Sigmoid colon (tissue), 7 donors: ENCODE results near the gene HRH1. TPM values are rescaled to one million over a fixed set of nuclear protein-coding genes. Genes with fewer than 3 reads are reported as not detected.

Source experiments
- DNase-seq: peaks from one replicate; pipeline ENCODE4 v3.0.0-alpha.2; 2019
- H3K27ac ChIP-seq, 4 donors: fragments of 200-600 bp; sonication (generic); one replicate each; pipeline ENCODE4 v1.5.1; 2016 to 2019; ENCODE audit warnings: mild to moderate bottlenecking in 1 of 4
- H3K27me3 ChIP-seq, 3 donors: fragments of 200-600 bp; sonication (generic); one replicate each; pipeline ENCODE4 v1.5.1; 2019; ENCODE audit warnings: mild to moderate bottlenecking in 1 of 3
- H3K36me3 ChIP-seq, 4 donors: fragments of 200-600 bp; sonication (generic); one replicate each; pipeline ENCODE4 v1.5.1; 2016 to 2019
- H3K4me1 ChIP-seq, 4 donors: fragments of 200-600 bp; sonication (generic); one replicate each; pipeline ENCODE4 v1.5.1; 2017 to 2019
- H3K4me3 ChIP-seq, 4 donors: fragments of 200-600 bp; sonication (generic); one replicate each; pipeline ENCODE4 v1.5.1; 2017 to 2019; ENCODE audit warnings: mild to moderate bottlenecking in 2 of 4, moderate library complexity in 1 of 4
- H3K9me3 ChIP-seq, 4 donors: fragments of 200-600 bp in 3 of 4; sonication (generic) in 3 of 4; one replicate each; pipeline versions ENCODE4 v1.5.1 to v1.6.1; 2013 to 2019
- EP300 ChIP-seq, 4 donors: sonication (generic); formaldehyde crosslinking; IDR thresholded peaks; one replicate each; pipeline ENCODE4 v1.6.1; 2017; ENCODE audit warnings: antibody characterized with exemption in 4 of 4
- POLR2A ChIP-seq, 2 donors: fragments of 450-650 bp; IDR thresholded peaks; one replicate each; pipeline ENCODE4 v1.6.1; 2016; ENCODE audit warnings: antibody characterized with exemption in 2 of 2, mild to moderate bottlenecking in 2 of 2, moderate library complexity in 2 of 2
- POLR2AphosphoS5 ChIP-seq, 4 donors: sonication (generic); formaldehyde crosslinking; IDR thresholded peaks; one replicate each; pipeline ENCODE4 v1.6.1; 2017; ENCODE audit warnings: antibody characterized with exemption in 4 of 4
- WGBS, 2 donors: extraction: QIAGEN DNeasy Blood & Tissue Kit; methylation state at CpG; one replicate each; pipeline ENCODE4 v1.1.7; 2013; 5-methylcytosine and 5-hydroxymethylcytosine counted together
- intact Hi-C: fragments of 100-400 bp; cut with DNase I; formaldehyde crosslinking; loops from one replicate; pipeline ENCODE4 v1.15.1; 2023
- polyA plus RNA-seq, 3 donors: library from polyadenylated mRNA; stranded (reverse); fragments of 200-250 nt; gene quantifications; one replicate each; pipeline ENCODE4 v1.2.3, GENCODE V29; 2013
- total RNA-seq, 4 donors: library from RNA; depleted of rRNA; stranded (reverse); fragments of >200 nt; gene quantifications; one replicate each; pipeline ENCODE4 v1.1.0, GENCODE V29; 2016
- TF ChIP-seq, protein P1 (sequence below), 4 experiments: fragments of 450-650 bp in 3 of 4; fragments of 200-600 bp in 1 of 4; IDR thresholded peaks; one replicate each; pipeline ENCODE4 v1.5.1; 2016 to 2019; ENCODE audit warnings: antibody characterized with exemption in 4 of 4, mild to moderate bottlenecking in 3 of 4, moderate library complexity in 2 of 4
- donor health status: healthy with polysubstance abuse.
- donor health status: Bipolar disorder and iron deficiency.
- donor health status: healthy.

The HRH1 gene
- total and polyA plus RNA-seq, 7 donors: 1.8 to 57.3 (median 3.9) TPM

DNA sequence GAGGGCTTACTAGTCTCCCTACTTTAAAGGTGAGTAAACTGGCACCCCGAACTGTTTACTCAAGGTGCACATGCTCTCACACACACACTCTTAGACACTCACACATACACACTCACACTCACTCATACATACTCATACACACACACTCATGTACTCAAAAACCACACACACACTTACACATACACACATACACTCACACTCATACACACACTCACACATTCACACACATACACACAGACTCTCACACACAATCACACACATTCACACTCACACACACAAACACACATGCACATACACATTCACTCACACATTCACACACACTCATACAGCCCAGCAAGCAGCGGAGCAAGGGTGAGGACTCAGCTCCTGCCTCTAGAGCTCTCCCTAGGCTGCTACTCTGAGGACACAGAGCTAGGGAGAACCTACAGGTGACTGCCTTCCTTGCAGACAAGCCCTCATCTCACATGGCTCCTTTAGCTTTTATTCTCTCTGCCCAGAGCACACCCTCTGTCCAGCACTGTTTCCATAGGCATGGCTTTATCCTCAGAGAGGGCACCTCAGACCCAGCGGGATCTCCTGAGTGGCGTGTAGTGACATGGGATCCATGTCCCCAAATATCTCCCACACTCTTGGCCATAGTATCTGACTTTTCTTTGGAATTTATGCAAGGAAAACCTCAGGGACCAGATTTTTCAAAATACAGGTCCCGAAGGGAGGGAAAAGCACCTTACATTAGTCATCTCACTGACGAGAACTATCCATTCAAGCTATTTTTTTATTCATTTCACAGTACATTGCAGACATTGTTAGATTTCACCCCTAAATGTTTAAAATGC lies 91.8 kb downstream of the HRH1 start:
- Histone ChIP-seq H3K27me3 (no peaks in the 10 kb centered on the region), H3K9me3 (no peaks in the 10 kb centered on the region), H3K4me3 (no peak overlapping the region), H3K4me1 (no peaks in the 10 kb centered on the region), H3K27ac (no peak overlapping the region), H3K36me3 (no peaks in the 10 kb centered on the region)
- intact Hi-C loops: no loop called here
- TF ChIP-seq, protein P1, sequence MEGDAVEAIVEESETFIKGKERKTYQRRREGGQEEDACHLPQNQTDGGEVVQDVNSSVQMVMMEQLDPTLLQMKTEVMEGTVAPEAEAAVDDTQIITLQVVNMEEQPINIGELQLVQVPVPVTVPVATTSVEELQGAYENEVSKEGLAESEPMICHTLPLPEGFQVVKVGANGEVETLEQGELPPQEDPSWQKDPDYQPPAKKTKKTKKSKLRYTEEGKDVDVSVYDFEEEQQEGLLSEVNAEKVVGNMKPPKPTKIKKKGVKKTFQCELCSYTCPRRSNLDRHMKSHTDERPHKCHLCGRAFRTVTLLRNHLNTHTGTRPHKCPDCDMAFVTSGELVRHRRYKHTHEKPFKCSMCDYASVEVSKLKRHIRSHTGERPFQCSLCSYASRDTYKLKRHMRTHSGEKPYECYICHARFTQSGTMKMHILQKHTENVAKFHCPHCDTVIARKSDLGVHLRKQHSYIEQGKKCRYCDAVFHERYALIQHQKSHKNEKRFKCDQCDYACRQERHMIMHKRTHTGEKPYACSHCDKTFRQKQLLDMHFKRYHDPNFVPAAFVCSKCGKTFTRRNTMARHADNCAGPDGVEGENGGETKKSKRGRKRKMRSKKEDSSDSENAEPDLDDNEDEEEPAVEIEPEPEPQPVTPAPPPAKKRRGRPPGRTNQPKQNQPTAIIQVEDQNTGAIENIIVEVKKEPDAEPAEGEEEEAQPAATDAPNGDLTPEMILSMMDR (IDR thresholded peaks at IDR 0.05): no peak
- no peak for TF ChIP-seq EP300 (IDR thresholded peaks at IDR 0.05)
- DNase-seq: no peak
- 94 to 96% methylated on average over 6 of the region's 6 CpGs for WGBS, 2 donors

DNA sequence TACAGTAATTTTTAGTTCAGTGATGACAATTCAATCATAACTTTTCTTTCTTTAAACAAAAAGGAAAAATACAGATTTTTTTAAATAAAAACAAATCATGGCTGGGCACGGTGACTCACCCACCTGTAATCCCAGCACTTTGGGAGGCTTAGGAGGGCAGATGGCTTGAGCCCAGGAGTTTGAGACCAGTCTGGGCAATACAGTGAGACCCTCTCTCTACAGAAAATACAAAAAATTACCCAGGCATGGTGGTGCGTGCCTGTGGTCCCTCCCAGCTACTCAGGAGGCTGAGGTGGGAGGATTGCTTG lies 92.3 kb downstream of the HRH1 start:
- no peak for DNase-seq
- Histone ChIP-seq H3K27me3 (no peaks in the 10 kb centered on the region), H3K9me3 (no peaks in the 10 kb centered on the region), H3K4me3 (no peak overlapping the region), H3K36me3 (no peaks in the 10 kb centered on the region), H3K4me1 (no peaks in the 10 kb centered on the region), H3K27ac (no peak overlapping the region)
- intact Hi-C loops: no loop called here
- TF ChIP-seq EP300 (IDR thresholded peaks at IDR 0.05) (no peak), POLR2A (IDR thresholded peaks at IDR 0.05) (no peak), POLR2AphosphoS5 (IDR thresholded peaks at IDR 0.05) (no peak)
- TF ChIP-seq, protein P1 (IDR thresholded peaks at IDR 0.05): no peak
- 98% methylated on average over 2 of the region's 2 CpGs for WGBS, 2 donors

DNA sequence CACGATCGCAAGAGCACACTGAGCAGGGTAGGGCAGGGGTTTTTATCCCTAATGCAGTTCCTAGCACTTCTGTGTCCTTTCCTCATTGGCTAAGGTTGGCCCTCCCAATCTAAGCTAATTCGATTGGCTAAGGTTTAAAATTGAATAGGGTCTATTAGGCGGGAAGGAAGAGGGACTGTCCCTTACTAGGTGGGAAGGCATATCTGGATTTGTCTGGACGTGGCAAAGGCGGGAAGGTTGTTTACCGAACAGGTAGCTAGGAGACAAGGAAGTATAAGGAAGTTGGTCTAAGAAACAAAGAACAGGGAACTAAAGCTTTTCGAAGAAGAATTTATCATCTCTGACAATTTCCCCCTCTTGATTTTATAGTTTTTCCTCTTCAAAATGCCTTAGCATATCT lies 93.1 kb downstream of the HRH1 start:
- Histone ChIP-seq H3K4me3 (no peak overlapping the region), H3K27ac (no peak overlapping the region), H3K36me3 (no peaks in the 10 kb centered on the region), H3K9me3 (no peaks in the 10 kb centered on the region), H3K4me1 (no peaks in the 10 kb centered on the region), H3K27me3 (no peaks in the 10 kb centered on the region)
- TF ChIP-seq EP300 (IDR thresholded peaks at IDR 0.05): no peak
- TF ChIP-seq, protein P1 (IDR thresholded peaks at IDR 0.05): no peak
- TF ChIP-seq POLR2A (IDR thresholded peaks at IDR 0.05): no peak
- no peak for TF ChIP-seq POLR2AphosphoS5 (IDR thresholded peaks at IDR 0.05)
- intact Hi-C loops: no loop called here
- no peak for DNase-seq
- 31 to 55% methylated on average over 8 of the region's 8 CpGs for WGBS, 2 donors

DNA sequence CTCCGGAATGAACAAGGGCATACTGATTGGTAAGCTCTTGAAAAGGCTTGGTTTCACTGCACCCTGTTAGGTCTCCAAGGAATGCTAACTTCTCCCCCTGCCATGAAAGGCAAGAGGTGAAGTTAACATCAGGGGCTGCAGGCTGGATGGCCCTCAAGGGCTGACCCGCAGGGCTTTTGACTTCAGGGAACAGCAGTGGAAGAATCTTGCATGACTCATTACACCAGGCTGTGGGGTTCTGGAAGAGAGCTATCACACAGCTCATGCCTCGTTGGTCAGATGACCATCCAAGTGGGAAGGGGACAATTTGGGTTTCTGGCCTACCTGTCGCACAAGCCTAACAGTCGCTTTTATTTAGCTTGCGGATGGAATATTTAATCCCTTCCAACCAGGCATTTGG lies 94.3 kb downstream of the HRH1 start:
- no peak overlapping the region for H3K27ac ChIP-seq
- 92 to 96% methylated on average over 6 of the region's 6 CpGs for WGBS, 2 donors

DNA sequence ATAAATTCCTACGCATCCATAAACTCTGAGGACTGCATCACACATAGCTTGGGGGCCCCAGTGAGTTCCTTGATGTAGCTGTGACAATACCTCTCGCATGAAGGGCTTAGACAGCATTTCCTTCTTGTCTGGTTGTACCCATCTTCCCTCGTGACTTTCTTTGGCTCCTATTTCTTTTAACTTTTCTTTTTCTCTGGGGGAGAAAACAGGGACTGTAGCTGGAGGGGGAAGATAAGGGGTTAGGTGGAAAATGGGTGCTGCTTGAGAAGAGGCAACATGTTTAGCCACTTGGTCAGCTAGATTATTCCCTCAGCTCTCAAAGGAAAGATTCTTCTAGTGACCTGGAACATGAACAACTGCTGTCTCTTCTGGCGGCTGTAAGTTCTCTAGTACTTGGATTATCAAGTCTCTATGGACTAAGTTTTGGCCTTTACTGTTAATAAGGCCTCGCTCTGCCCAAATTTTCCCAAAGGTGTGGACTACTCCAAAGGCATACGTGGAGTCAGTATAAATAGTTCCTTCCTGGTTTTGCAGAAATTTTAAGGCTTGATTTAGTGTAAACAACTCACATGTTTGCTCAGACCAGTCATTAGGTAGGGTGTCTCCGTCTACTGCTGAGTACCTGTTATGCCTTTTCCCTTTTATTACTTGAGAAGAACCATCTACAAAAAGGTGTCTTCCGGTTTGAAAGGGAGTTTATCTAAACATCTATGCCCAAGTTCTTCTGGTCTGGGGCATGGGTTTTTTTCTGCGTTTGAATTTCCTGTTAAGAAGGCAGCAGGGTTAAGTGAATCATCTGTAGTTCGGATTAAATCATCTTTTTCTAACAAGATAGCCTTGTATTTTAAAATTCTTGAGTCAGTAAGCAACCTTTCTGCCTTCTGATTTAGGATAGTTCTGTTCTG lies 96.9 kb downstream of the HRH1 start:
- intact Hi-C loops: no loop called here
- H3K36me3 ChIP-seq: no peaks in the 10 kb centered on the region
- no peaks in the 10 kb centered on the region for H3K27me3 ChIP-seq
- DNase-seq: no peak
- no peak overlapping the region for H3K4me3 ChIP-seq
- no peaks in the 10 kb centered on the region for H3K9me3 ChIP-seq
- peak overlapping the region in 1 of 4 donors; percentile 39 for H3K27ac ChIP-seq
- TF ChIP-seq POLR2A (IDR thresholded peaks at IDR 0.05): no peak
- TF ChIP-seq POLR2AphosphoS5 (IDR thresholded peaks at IDR 0.05): no peak
- no peak for TF ChIP-seq EP300 (IDR thresholded peaks at IDR 0.05)
- TF ChIP-seq, protein P1 (IDR thresholded peaks at IDR 0.05): no peak
- 44 to 66% methylated on average over 10 of the region's 10 CpGs for WGBS, 2 donors
- no peaks in the 10 kb centered on the region for H3K4me1 ChIP-seq

More for the DNA sequence above, 94.3 kb downstream of the HRH1 start:
- Histone ChIP-seq H3K4me1 (no peaks in the 10 kb centered on the region), H3K9me3 (no peaks in the 10 kb centered on the region), H3K27me3 (no peaks in the 10 kb centered on the region), H3K4me3 (no peak overlapping the region), H3K36me3 (no peaks in the 10 kb centered on the region)
- no peak for TF ChIP-seq EP300 (IDR thresholded peaks at IDR 0.05)
- DNase-seq: no peak
- intact Hi-C loops: no loop called here
